ENCODE results near the gene MT2A. TPM values are rescaled to one million over a fixed set of nuclear protein-coding genes. Genes with fewer than 3 reads are reported as not detected.

The MT2A gene
- total RNA-seq, 1 donor from 2014 or later = 160 TPM

- H3K36me3 Mint-ChIP-seq (ENCODE audit: low read depth) = no peaks in the 10 kb centered on the region
Observed at GRCh38 chr16:56600398-56600999, 7.9 kb upstream of the MT2A start.

GRCh38 chr16:56601325-56601724, 7.1 kb upstream of the MT2A start:
- no peak overlapping the region for H3K4me3 Mint-ChIP-seq (ENCODE audit: unreplicated experiment)
- no peaks in the 10 kb centered on the region for H3K36me3 Mint-ChIP-seq (ENCODE audit: low read depth)
- TF ChIP-seq CTCF (IDR thresholded peaks at IDR 0.05) = no peak
- peaks cover 15% of the 10 kb centered on the region for H3K4me1 Mint-ChIP-seq (ENCODE audit: low read depth)
- DNase-seq (ENCODE audit: low spot score) = no peak
- no peak overlapping the region for H3K27ac Mint-ChIP-seq (ENCODE audit: unreplicated experiment)
- peaks cover 7% of the 10 kb centered on the region for H3K9me3 Mint-ChIP-seq (ENCODE audit: low read depth)
- peaks cover 5% of the 10 kb centered on the region for H3K27me3 Mint-ChIP-seq (ENCODE audit: low read depth)

More at GRCh38 chr16:56600398-56600999, 7.9 kb upstream of the MT2A start:
- Mint-ChIP-seq H3K27me3 (ENCODE audit: low read depth) (peaks cover 5% of the 10 kb centered on the region), H3K9me3 (ENCODE audit: low read depth) (peaks cover 7% of the 10 kb centered on the region), H3K27ac (ENCODE audit: unreplicated experiment) (no peak overlapping the region), H3K4me1 (ENCODE audit: low read depth) (peaks cover 7% of the 10 kb centered on the region), H3K4me3 (ENCODE audit: unreplicated experiment) (no peak overlapping the region)
- peak; percentile 83 for TF ChIP-seq CTCF (IDR thresholded peaks at IDR 0.05)
- DNase-seq (ENCODE audit: low spot score) = no peak

- no peak for DNase-seq (ENCODE audit: low spot score)
- H3K4me3 Mint-ChIP-seq (ENCODE audit: unreplicated experiment) = no peak overlapping the region
- H3K9me3 Mint-ChIP-seq (ENCODE audit: low read depth) = no peaks in the 10 kb centered on the region
- H3K27me3 Mint-ChIP-seq (ENCODE audit: low read depth) = peaks cover 2% of the 10 kb centered on the region
- no peak overlapping the region for H3K27ac Mint-ChIP-seq (ENCODE audit: unreplicated experiment)
- H3K36me3 Mint-ChIP-seq (ENCODE audit: low read depth) = no peaks in the 10 kb centered on the region
- peaks cover 34% of the 10 kb centered on the region for H3K4me1 Mint-ChIP-seq (ENCODE audit: low read depth)
- TF ChIP-seq CTCF (IDR thresholded peaks at IDR 0.05) = peak; percentile 78
Observed at GRCh38 chr16:56603589-56603988, 4.8 kb upstream of the MT2A start.

- Mint-ChIP-seq H3K36me3 (ENCODE audit: low read depth) (no peaks in the 10 kb centered on the region), H3K27ac (ENCODE audit: unreplicated experiment) (no peak overlapping the region), H3K27me3 (ENCODE audit: low read depth) (peaks cover 2% of the 10 kb centered on the region), H3K4me1 (ENCODE audit: low read depth) (peaks cover 48% of the 10 kb centered on the region), H3K4me3 (ENCODE audit: unreplicated experiment) (no peak overlapping the region), H3K9me3 (ENCODE audit: low read depth) (no peaks in the 10 kb centered on the region)
- DNase-seq (ENCODE audit: low spot score) = no peak
- no peak for TF ChIP-seq CTCF (IDR thresholded peaks at IDR 0.05)
Observed at GRCh38 chr16:56604966-56605365, 3.4 kb upstream of the MT2A start.

GRCh38 chr16:56605475-56605874, 2.9 kb upstream of the MT2A start:
- peaks cover 50% of the 10 kb centered on the region for H3K4me1 Mint-ChIP-seq (ENCODE audit: low read depth)
- no peak overlapping the region for H3K4me3 Mint-ChIP-seq (ENCODE audit: unreplicated experiment)
- DNase-seq (ENCODE audit: low spot score) = no peak
- TF ChIP-seq CTCF (IDR thresholded peaks at IDR 0.05) = no peak
- H3K27me3 Mint-ChIP-seq (ENCODE audit: low read depth) = peaks cover 2% of the 10 kb centered on the region
- no peaks in the 10 kb centered on the region for H3K36me3 Mint-ChIP-seq (ENCODE audit: low read depth)
- H3K9me3 Mint-ChIP-seq (ENCODE audit: low read depth) = no peaks in the 10 kb centered on the region
- peak overlapping the region; percentile 96 for H3K27ac Mint-ChIP-seq (ENCODE audit: unreplicated experiment)
